ENCODE measurements around the gene PRM3.
"Not testable (repeated sequence)": the region's sequence is repeated elsewhere in the genome, so short reads cannot be mapped to it uniquely, and the experiment has no call there.

Gene PRM3

GRCh38 chr16:11298143-11298900, 24.9 kb upstream of the PRM3 start:
- Mint-ChIP-seq H3K9me3 (no peaks in the 10 kb centered on the region), H3K27ac (peak overlapping the region; percentile 39), H3K27me3 (no peaks in the 10 kb centered on the region), H3K4me1 (peaks cover 29% of the 10 kb centered on the region), H3K4me3 (peak overlapping the region; percentile 61), H3K36me3 (no peaks in the 10 kb centered on the region)
- DNase-seq (ENCODE audit: low spot score in 2 of 2) (no peak), ATAC-seq (ENCODE audit: low read depth) (no peak)

- DNase-seq (ENCODE audit: low spot score in 2 of 2) (peak; percentile 77 to 89), ATAC-seq (ENCODE audit: low read depth) (peak; percentile 97)
- Mint-ChIP-seq H3K4me3 (peak overlapping the region; percentile 53), H3K27ac (peak overlapping the region; percentile 39), H3K4me1 (peaks cover 33% of the 10 kb centered on the region), H3K36me3 (no peaks in the 10 kb centered on the region), H3K9me3 (no peaks in the 10 kb centered on the region), H3K27me3 (no peaks in the 10 kb centered on the region)
Measured at GRCh38 chr16:11297492-11298142, 24.2 kb upstream of the PRM3 start.

- H3K9me3 Mint-ChIP-seq = no peaks in the 10 kb centered on the region
- DNase-seq (ENCODE audit: low spot score in 2 of 2) (no peak), ATAC-seq (ENCODE audit: low read depth) (no peak)
- no peaks in the 10 kb centered on the region for H3K27me3 Mint-ChIP-seq
- H3K4me1 Mint-ChIP-seq = peaks cover 33% of the 10 kb centered on the region
- H3K27ac Mint-ChIP-seq = peak overlapping the region; percentile 39
- no peaks in the 10 kb centered on the region for H3K36me3 Mint-ChIP-seq
- H3K4me3 Mint-ChIP-seq = peak overlapping the region; percentile 53
Measured at GRCh38 chr16:11296706-11297491, 23.5 kb upstream of the PRM3 start.

- ATAC-seq (ENCODE audit: low read depth) = no peak
- Mint-ChIP-seq H3K27ac (no peak overlapping the region), H3K27me3 (no peaks in the 10 kb centered on the region), H3K4me1 (peaks cover 33% of the 10 kb centered on the region), H3K36me3 (no peaks in the 10 kb centered on the region), H3K4me3 (no peak overlapping the region), H3K9me3 (no peaks in the 10 kb centered on the region)
- no peak for DNase-seq (ENCODE audit: low spot score in 2 of 2)
Measured at GRCh38 chr16:11296351-11296705, 22.9 kb upstream of the PRM3 start.

GRCh38 chr16:11295672-11296071, 22.2 kb upstream of the PRM3 start:
- Mint-ChIP-seq H3K36me3 (no peaks in the 10 kb centered on the region), H3K4me3 (no peak overlapping the region), H3K27me3 (no peaks in the 10 kb centered on the region), H3K4me1 (peaks cover 33% of the 10 kb centered on the region), H3K9me3 (no peaks in the 10 kb centered on the region), H3K27ac (no peak overlapping the region)
- DNase-seq (ENCODE audit: low spot score in 2 of 2) (no peak), ATAC-seq (ENCODE audit: low read depth) (no peak)

GRCh38 chr16:11292076-11292748, 18.8 kb upstream of the PRM3 start:
- ATAC-seq (ENCODE audit: low read depth) = no peak
- no peaks in the 10 kb centered on the region for H3K36me3 Mint-ChIP-seq
- DNase-seq (ENCODE audit: low spot score in 2 of 2) = no peak
- H3K27ac Mint-ChIP-seq = no peak overlapping the region
- H3K4me3 Mint-ChIP-seq = no peak overlapping the region
- peaks cover 24% of the 10 kb centered on the region for H3K4me1 Mint-ChIP-seq
- H3K27me3 Mint-ChIP-seq = peaks cover 3% of the 10 kb centered on the region
- H3K9me3 Mint-ChIP-seq = no peaks in the 10 kb centered on the region

- no peaks in the 10 kb centered on the region for H3K36me3 Mint-ChIP-seq
- no peaks in the 10 kb centered on the region for H3K9me3 Mint-ChIP-seq
- no peak overlapping the region for H3K4me3 Mint-ChIP-seq
- ATAC-seq (ENCODE audit: low read depth) (no peak), DNase-seq (ENCODE audit: low spot score in 2 of 2) (no peak)
- no peak overlapping the region for H3K27ac Mint-ChIP-seq
- H3K27me3 Mint-ChIP-seq = peaks cover 3% of the 10 kb centered on the region
- peaks cover 24% of the 10 kb centered on the region for H3K4me1 Mint-ChIP-seq
Measured at GRCh38 chr16:11291091-11291703, 17.8 kb upstream of the PRM3 start.

- Mint-ChIP-seq H3K36me3 (no peaks in the 10 kb centered on the region), H3K4me3 (no peak overlapping the region), H3K9me3 (no peaks in the 10 kb centered on the region), H3K27me3 (peaks cover 3% of the 10 kb centered on the region), H3K27ac (no peak overlapping the region), H3K4me1 (peaks cover 30% of the 10 kb centered on the region)
- DNase-seq (ENCODE audit: low spot score in 2 of 2) (no peak), ATAC-seq (ENCODE audit: low read depth) (no peak)
Measured at GRCh38 chr16:11290102-11290893, 16.9 kb upstream of the PRM3 start.

- not testable (repeated sequence) for H3K9me3 Mint-ChIP-seq, H3K27ac Mint-ChIP-seq
- H3K4me1 Mint-ChIP-seq = peaks cover 28% of the 10 kb centered on the region
Measured at GRCh38 chr16:11289696-11290095, 16.3 kb upstream of the PRM3 start.

GRCh38 chr16:11289202-11289601, 15.8 kb upstream of the PRM3 start:
- no peak for DNase-seq (ENCODE audit: low spot score in 2 of 2)
- no peak for ATAC-seq (ENCODE audit: low read depth)
- peaks cover 28% of the 10 kb centered on the region for H3K4me1 Mint-ChIP-seq
- peaks cover 3% of the 10 kb centered on the region for H3K27me3 Mint-ChIP-seq
- H3K27ac Mint-ChIP-seq = no peak overlapping the region
- no peak overlapping the region for H3K4me3 Mint-ChIP-seq
- H3K9me3 Mint-ChIP-seq = no peaks in the 10 kb centered on the region
- H3K36me3 Mint-ChIP-seq = no peaks in the 10 kb centered on the region

More at GRCh38 chr16:11289696-11290095, 16.3 kb upstream of the PRM3 start:
- H3K36me3 Mint-ChIP-seq; ATAC-seq (ENCODE audit: low read depth); H3K4me3 Mint-ChIP-seq; DNase-seq (ENCODE audit: low spot score in 2 of 2); H3K27me3 Mint-ChIP-seq: not testable (repeated sequence)

- DNase-seq (ENCODE audit: low spot score in 2 of 2) (no peak), ATAC-seq (ENCODE audit: low read depth) (no peak)
- Mint-ChIP-seq H3K36me3 (no peaks in the 10 kb centered on the region), H3K27me3 (peaks cover 3% of the 10 kb centered on the region), H3K9me3 (no peaks in the 10 kb centered on the region), H3K4me3 (no peak overlapping the region), H3K4me1 (peaks cover 21% of the 10 kb centered on the region), H3K27ac (no peak overlapping the region)
Measured at GRCh38 chr16:11285842-11286241, 12.4 kb upstream of the PRM3 start.

GRCh38 chr16:11283820-11284248, 10.4 kb upstream of the PRM3 start:
- Mint-ChIP-seq H3K27me3 (no peaks in the 10 kb centered on the region), H3K36me3 (no peaks in the 10 kb centered on the region), H3K4me1 (peaks cover 22% of the 10 kb centered on the region), H3K27ac (no peak overlapping the region), H3K4me3 (no peak overlapping the region), H3K9me3 (no peaks in the 10 kb centered on the region)
- DNase-seq (ENCODE audit: low spot score in 2 of 2) (no peak), ATAC-seq (ENCODE audit: low read depth) (no peak)
